ENCODE results near the gene KCNJ12. TPM values are rescaled to one million over a fixed set of nuclear protein-coding genes. Genes with fewer than 3 reads are reported as not detected.
"Not testable (repeated sequence)": the region's sequence is repeated elsewhere in the genome, so short reads cannot be mapped to it uniquely, and the experiment has no call there.

KCNJ12 gene
- total RNA-seq, 2 experiments from 2014 or later: 0.11 TPM; not detected in 1

- H3K4me3 ChIP-seq (ENCODE audit: low read length); H3K36me3 ChIP-seq (ENCODE audit: insufficient read depth, low read length); H3K27me3 Mint-ChIP-seq; CTCF ChIA-PET; H3K4me3 Mint-ChIP-seq; H3K27ac Mint-ChIP-seq; H3K36me3 Mint-ChIP-seq (ENCODE audit: low read depth); ATAC-seq (ENCODE audit: poor library complexity); H3K4me1 Mint-ChIP-seq (ENCODE audit: low read depth); DNase-seq; POLR2A ChIA-PET; H3K27ac ChIP-seq (ENCODE audit: low read depth in 1 of 2, low read length in 2 of 2); H3K27me3 ChIP-seq (ENCODE audit: control insufficient read depth in 1 of 2, insufficient read depth in 2 of 2, low read length in 2 of 2); H3K4me1 ChIP-seq (ENCODE audit: insufficient read depth, low read length); H3K9me3 Mint-ChIP-seq; intact Hi-C loops (cut with DNase I, micrococcal nuclease): not testable (repeated sequence)
- H3K9me3 ChIP-seq (ENCODE audit: control insufficient read depth in 1 of 2, insufficient read depth in 1 of 2, low read length in 2 of 2): peaks cover 0 to 10% of the 10 kb centered on the region in 2 experiments
These were observed 27.9 kb upstream of the KCNJ12 start for GRCh38 chr17:21348081-21348925.

- H3K36me3 ChIP-seq (ENCODE audit: insufficient read depth, low read length); intact Hi-C loops (cut with DNase I, micrococcal nuclease); H3K27me3 Mint-ChIP-seq; H3K4me1 ChIP-seq (ENCODE audit: insufficient read depth, low read length); CTCF ChIA-PET; H3K9me3 ChIP-seq (ENCODE audit: control insufficient read depth in 1 of 2, insufficient read depth in 1 of 2, low read length in 2 of 2); DNase-seq; H3K36me3 Mint-ChIP-seq (ENCODE audit: low read depth); H3K9me3 Mint-ChIP-seq; H3K4me3 Mint-ChIP-seq; H3K4me3 ChIP-seq (ENCODE audit: low read length); POLR2A ChIA-PET; ATAC-seq (ENCODE audit: poor library complexity); H3K27ac Mint-ChIP-seq; H3K27me3 ChIP-seq (ENCODE audit: control insufficient read depth in 1 of 2, insufficient read depth in 2 of 2, low read length in 2 of 2); H3K27ac ChIP-seq (ENCODE audit: low read depth in 1 of 2, low read length in 2 of 2); H3K4me1 Mint-ChIP-seq (ENCODE audit: low read depth): not testable (repeated sequence)
These were observed 27.3 kb upstream of the KCNJ12 start for GRCh38 chr17:21348926-21349261.

- H3K36me3 Mint-ChIP-seq (ENCODE audit: low read depth); H3K4me1 ChIP-seq (ENCODE audit: insufficient read depth, low read length); H3K27me3 Mint-ChIP-seq; H3K4me3 ChIP-seq (ENCODE audit: low read length); H3K27ac Mint-ChIP-seq; H3K4me3 Mint-ChIP-seq; H3K9me3 Mint-ChIP-seq; H3K36me3 ChIP-seq (ENCODE audit: insufficient read depth, low read length); H3K27me3 ChIP-seq (ENCODE audit: control insufficient read depth in 1 of 2, insufficient read depth in 2 of 2, low read length in 2 of 2); H3K4me1 Mint-ChIP-seq (ENCODE audit: low read depth); ATAC-seq (ENCODE audit: poor library complexity); POLR2A ChIA-PET; CTCF ChIA-PET; H3K9me3 ChIP-seq (ENCODE audit: control insufficient read depth in 1 of 2, insufficient read depth in 1 of 2, low read length in 2 of 2); H3K27ac ChIP-seq (ENCODE audit: low read depth in 1 of 2, low read length in 2 of 2); intact Hi-C loops (cut with DNase I, micrococcal nuclease): not testable (repeated sequence)
- peak in 1 of 14 experiments; percentile 11 for DNase-seq
These were observed 26.7 kb upstream of the KCNJ12 start for GRCh38 chr17:21349358-21350050.

- H3K4me1 ChIP-seq (ENCODE audit: insufficient read depth, low read length); CTCF ChIA-PET; H3K27me3 Mint-ChIP-seq; H3K9me3 ChIP-seq (ENCODE audit: control insufficient read depth in 1 of 2, insufficient read depth in 1 of 2, low read length in 2 of 2); intact Hi-C loops (cut with DNase I, micrococcal nuclease); H3K36me3 ChIP-seq (ENCODE audit: insufficient read depth, low read length); POLR2A ChIA-PET; H3K36me3 Mint-ChIP-seq (ENCODE audit: low read depth); H3K4me3 Mint-ChIP-seq; H3K27me3 ChIP-seq (ENCODE audit: control insufficient read depth in 1 of 2, insufficient read depth in 2 of 2, low read length in 2 of 2); H3K9me3 Mint-ChIP-seq; H3K4me1 Mint-ChIP-seq (ENCODE audit: low read depth); H3K27ac Mint-ChIP-seq; H3K27ac ChIP-seq (ENCODE audit: low read depth in 1 of 2, low read length in 2 of 2); ATAC-seq (ENCODE audit: poor library complexity); DNase-seq; H3K4me3 ChIP-seq (ENCODE audit: low read length): not testable (repeated sequence)
These were observed 25.7 kb upstream of the KCNJ12 start for GRCh38 chr17:21350495-21350894.
